GM21360 (cell line): ENCODE measurements around the gene MED29.

ENCODE experiments used
- ATAC-seq: cut with Tn5 transposase; IDR thresholded peaks from one replicate; pipeline ENCODE4 v1.9.1; 2021; ENCODE audit warnings: mild to moderate bottlenecking, moderate library complexity; ENCODE audit not compliant: unreplicated experiment

The MED29 gene, protein sequence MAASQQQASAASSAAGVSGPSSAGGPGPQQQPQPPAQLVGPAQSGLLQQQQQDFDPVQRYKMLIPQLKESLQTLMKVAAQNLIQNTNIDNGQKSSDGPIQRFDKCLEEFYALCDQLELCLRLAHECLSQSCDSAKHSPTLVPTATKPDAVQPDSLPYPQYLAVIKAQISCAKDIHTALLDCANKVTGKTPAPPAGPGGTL

DNA sequence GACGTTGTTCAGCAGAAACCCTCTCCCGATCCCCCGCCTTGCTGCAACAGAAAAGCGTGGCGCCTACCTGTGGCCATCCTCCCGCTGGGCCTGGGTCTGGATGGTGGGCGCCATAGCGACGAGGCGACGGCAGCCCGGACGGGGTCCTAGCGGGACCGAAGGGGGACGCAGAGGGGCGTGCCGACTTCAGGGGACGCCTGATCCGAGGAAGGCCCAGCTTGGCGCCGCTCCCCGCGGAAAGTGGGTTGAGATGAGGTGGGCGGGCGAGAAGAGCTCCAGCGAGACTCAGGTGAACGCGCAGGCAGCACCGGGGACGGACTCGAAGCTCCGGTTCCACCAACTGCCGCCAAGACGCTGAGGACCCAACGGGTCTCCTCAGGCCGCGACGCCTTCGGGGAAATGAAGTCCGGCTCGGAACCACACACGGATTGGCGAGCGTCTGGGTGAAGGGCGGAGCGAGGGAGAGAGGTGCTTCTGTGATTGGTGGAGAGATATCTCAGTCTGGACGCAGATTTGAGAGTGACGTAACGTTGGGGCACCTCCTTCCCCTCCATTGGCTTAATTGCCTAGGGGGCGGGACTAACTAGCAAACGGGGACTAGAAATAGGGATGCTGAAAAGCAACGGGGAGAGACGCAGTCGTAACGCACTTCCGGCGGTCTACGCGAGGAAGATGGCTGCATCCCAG, at the start of gene MED29, which contains the start of gene PAF1:
Gene MED29 (plus strand): TSS at position 628 of the 687 bp plus-strand sequence. CDS start 45 bp downstream, at position 673.
Gene PAF1 (minus strand): TSS at position 356 of the 687 bp plus-strand sequence. CDS start 242 bp downstream, at position 114.
- peak; percentile 82 for ATAC-seq

DNA sequence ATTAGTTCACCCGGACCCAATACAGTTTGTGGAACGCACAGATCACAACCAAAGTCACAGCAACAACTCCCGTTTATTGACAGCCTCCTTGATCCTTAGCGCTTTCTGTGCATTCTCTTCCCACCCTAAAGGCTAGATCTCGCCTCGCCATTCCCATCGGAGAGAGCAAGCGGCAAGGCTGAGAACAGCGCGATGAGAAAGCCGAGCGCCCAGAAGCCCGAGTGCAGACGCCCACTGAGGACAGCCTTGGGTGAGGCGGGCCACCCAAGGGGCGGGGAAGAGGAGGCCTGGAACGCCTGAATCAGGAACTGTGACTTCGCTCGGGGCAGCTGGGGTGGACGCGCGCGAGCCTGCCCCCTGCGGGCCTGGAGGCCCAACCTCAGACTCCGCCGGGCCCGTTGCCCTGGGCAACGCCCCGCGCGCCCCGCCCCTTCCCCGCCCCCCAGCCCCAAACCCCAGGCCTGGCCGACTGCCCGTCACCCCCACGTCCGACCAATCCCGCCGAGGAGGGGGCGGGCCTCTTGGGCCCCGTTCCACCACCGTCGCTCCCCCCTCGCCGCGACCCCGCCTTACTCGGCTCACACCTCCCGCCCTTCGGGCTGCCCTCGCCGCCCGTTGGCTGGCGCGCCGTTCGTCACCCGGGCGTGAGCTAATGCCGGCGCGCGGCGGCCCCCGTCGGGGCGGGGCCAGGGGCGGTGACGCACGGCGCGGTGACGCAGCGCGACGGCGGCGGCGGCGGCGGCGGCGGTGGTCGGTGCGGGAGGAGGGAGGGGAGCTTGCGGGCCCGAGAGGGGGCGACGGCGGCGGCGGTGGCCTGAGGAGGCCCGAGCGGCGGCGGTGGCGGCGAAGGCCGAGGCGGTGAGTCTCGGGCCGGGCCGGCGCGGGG, 49.2 kb upstream of the MED29 start, which contains the start of gene SAMD4B:
Gene SAMD4B (plus strand): TSS at position 703 of the 886 bp plus-strand sequence. CDS start 14,473 bp downstream, outside the sequence.
- ATAC-seq: peak; percentile 89

DNA sequence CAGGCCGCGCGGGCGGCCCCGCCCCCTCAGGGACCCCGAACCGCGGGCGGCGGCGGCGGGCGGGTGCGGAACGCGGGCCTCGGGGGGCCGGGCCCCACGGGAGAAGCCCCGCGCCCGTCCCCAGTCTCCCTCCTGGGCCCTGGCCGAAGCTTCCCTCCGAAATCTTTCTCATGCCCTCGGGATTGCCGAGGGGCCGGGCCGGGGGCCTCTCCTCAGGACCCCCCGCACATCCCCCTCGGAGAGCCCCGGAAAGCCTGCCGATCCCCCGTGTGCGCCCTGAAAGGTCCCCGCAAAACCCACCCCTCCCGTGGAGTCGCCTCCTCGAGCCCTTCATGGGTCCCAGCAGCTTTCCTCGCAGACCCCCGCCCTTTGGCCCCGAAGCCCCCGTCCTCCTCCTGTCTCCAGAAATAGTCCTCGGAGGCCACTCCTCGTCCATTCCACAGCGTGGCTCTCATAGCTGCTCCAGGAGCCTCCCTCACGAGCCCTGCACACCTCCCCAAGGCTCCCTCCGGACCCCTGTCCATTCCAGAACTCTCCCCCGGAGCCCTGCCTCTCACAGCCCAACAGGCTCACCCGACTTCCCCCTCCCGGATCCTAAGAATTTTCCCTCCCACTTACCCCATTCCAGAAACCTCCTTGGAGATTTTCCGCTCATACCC, 48.4 kb upstream of the MED29 start:
- ATAC-seq: no peak

DNA sequence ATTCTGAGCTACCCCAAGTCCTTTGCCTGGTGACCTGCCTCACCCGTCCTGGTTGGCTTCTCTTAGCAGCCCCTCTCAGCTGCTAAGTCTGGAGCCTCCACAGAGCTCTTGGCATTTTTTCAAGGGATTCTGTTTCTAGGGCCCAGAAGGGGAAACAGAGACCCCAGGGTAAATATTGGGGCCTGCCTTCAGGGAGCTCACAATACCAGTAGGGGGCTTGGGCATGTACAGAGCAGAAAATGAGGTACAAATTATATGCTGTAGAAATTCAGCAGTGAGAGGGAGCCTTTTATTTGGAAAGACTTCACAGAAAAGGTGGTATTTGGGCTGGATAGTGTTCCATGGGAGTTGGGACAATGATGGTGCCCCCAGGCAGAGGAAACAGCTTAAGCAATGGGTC, 45.2 kb upstream of the MED29 start:
- ATAC-seq: no peak

DNA sequence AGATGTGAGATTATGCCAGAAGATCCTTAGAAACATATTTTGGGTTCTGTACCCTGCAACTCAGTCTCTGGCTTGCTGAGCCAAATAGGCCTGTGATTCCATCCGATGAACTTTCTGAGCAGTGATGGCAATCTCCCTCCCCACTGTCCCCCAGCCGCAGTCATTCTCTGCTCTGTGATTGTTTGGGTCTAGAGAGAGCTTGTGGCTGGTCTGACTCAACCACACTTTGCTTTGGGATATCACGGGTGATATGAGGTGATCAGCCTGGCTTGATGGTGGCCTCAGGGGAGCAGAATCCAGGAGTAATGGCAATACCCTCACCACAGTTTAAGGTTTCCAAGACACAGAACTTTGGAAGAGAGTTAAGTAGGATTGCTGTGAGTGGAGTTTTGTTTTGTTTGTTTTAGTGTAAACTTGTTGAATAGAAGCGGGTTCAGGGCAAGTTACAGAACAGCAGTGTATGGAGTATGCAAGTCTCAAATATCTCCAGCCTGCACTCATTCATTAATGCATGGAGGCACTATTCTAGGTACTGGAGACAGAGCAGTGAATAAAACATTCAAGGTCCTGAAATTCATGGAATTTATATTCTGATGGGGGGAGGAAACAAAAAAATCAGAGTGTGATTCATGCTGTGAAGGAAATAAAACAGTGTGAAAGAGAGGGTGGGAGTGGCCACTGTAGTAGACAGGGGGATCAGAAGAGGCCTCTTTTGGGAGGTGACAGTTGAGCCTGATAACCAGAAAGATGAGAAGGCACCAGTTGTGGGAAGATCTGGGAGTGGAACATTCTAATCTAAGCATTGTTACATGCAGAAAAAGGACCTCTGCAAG, 43.6 kb upstream of the MED29 start:
- no peak for ATAC-seq

DNA sequence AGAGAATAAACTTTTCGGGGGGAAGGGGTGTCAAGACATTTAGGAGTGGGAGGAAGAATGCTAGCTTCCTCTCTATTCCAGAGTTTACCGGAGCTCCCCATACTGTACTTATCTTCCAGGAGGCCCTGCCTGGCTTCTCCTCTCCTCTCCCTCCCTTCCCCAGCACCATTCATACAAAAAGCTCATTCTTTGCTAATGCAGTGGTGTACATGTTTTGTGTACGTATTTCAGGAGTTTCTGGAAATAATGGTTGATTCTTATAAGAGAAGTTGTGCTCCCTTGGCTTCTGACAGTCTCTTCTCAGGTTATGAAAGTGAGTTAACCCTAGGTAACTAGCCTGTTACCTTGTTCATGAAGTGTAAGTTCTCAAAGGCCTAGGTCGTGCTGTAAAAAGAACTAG, 41.9 kb upstream of the MED29 start:
- ATAC-seq: no peak

DNA sequence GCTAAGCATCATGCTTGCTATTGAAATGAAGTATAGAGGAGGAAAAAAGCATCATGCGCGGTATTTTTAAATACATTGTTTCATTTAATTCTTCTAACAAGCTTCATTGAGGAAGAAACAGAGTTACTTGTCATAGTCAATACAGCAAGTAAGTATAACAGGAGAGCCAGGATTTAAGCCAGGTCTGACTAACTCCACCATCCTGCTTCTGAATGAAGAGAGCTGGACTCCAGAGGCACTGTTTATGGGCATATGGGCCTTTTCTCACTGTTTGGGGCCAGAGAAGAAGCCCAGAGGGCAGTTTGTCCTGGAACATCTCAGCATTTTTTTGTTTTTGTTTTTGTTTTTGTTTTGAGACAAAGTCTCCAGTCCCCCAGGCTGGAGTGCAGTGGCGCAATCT, 41.0 kb upstream of the MED29 start:
- ATAC-seq: no peak

DNA sequence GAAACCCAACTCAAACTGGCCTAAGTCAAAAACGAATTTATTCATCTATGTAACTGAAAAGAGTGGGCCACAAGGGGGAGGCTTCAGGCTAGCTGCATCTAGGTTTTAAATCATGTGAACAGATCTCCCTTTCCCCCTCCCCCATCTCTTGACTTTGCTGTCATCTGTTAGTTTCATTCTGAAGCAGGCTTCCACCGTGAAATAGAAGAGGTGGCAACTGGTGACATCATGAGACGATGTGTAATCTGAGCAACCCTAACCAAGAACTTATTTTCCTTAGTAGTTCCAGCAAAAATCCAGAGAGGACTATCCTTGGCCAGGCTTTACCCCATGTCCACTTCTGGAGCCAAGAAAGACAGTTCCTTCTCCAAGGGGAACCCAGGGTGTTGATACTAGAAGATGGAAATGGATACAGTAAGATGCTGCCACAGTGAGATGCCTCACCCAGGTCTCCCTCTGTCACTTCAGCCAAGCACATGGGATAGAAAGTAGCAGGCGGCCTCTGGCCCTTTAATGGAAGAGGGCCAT, 39.6 kb upstream of the MED29 start:
- ATAC-seq: peak; percentile 66

DNA sequence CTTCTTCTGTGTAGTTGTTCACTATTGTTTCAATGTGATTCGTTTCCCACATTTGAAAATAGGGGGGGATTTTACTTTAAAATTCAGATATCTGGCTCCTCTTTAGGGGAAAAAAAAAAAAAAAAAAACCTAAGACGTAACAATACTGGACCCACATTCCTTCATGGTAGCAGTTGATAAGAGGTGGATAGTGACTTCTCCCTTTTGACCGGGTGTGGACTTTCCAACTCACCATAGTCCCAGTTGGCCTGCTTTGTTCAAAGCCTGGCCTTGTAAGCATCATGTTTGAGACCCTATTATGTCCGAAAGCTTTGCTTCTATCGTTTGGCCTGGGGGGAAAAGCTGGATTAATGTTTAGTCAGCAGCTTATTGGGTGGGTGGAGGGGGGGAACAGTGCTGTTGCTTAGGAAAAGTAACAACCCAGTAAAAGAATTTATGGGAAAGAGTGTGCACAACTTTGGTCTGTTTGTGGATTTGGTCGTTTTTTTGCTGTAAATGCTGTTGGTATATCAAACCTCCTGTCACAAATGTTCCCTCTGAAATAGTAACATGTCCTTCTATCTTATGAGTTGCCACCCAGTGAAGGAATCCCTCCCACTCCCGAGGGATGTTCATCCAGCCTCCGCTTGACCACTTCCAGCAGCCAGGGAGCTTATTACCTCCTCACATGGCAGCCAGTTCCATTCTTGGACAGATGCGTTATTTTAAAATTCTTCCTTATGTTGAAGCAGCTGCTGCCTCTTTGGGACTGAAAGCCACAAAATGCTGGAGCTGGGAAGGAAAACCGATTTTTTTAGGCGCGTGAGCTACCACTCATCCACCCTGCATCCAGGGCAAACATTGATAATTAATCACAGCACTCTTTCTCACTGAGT, 38.6 kb upstream of the MED29 start:
- ATAC-seq: no peak

DNA sequence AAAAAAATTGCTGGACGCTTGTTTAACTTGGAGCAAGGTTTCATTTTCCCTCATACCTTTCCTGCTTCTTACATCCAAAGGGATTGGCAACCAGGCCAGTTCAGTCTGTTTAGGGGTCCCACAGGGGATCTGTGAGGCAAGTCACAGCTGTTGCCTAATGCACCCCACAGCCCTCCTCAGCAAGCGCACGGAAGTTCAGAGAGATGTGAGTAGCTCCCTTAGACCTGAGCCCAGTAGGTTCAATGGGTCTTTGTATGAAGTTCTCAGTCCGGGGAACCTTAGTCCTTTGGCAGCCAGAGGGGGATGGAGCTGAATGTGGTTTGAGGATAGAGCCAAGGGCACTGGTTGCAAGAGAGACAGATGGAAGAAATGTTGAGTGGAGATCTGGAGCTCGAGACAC, 35.9 kb upstream of the MED29 start:
- no peak for ATAC-seq

DNA sequence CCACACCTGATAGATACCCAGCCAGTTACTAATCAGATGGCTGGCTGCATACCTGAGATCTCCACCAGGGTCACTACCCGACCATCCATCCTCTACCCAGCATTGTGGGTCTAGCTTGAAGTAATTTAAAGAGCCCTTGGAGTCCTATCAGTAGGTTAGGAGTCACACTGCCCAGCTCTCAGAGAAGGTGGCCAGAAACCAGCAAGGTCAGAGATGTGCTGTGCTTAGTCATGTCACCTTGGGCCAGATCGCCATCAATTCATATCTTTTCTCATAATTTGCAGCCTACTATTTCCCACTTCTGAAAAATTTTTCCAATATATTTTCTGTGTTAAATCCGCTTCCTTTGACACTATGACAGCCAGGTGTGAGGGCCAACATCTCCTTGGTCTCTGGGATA, 35.1 kb upstream of the MED29 start:
- ATAC-seq: no peak

DNA sequence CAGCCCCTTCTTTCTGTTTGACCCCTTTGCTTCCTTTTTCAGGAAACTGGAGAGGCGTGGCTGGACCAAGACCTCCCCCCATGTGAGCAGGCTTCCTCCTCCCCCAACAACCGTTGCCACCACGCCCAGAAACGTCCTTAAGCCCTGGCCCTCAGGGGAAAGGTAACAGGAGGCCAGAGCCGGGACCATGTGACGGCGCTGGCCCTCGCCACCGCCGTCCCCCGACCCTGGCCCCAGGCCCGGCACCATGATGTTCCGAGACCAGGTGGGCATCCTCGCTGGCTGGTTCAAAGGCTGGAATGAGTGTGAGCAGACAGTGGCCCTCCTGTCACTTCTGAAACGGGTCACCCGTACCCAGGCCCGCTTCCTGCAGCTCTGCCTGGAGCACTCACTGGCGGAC, 34.5 kb upstream of the MED29 start:
- no peak for ATAC-seq

DNA sequence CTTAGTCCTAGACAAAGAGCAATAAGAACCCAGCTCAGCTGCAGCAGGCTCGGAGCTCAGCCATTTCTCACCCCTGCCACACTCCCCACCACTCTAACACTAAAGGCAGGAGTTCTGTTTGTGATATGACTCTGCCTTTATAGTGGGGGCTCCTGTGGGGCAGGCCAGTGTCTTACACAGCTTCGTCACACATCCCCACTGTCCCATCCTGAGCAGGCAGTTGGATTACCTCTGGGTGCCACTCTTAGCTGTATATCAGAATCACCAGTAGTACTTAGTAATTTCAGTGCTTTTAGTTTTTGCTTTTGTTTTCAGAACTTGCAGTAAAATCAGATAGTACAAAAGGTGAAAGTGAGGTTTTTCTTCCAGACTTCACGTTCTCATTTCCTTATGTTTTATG, 32.2 kb upstream of the MED29 start:
- ATAC-seq: no peak

DNA sequence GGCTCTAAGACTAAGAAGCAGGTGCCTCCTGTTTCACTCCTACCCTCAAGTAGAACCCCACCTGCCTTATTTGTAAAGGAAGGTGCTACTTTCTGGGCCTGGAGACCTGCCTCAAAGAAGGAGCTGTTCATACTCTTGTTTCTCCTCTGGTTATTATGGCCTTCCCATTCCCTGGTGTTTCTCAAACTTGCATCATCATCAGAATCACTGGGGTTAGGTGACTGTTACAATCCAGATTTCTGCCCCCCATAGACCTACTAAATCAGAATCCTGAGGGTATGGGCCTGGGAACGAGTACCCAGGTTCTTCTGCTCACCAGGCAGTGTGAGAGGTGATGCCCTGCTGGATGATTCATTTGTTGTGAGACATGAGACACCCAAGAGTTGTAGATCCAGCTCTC, 30.6 kb upstream of the MED29 start:
- ATAC-seq: no peak

DNA sequence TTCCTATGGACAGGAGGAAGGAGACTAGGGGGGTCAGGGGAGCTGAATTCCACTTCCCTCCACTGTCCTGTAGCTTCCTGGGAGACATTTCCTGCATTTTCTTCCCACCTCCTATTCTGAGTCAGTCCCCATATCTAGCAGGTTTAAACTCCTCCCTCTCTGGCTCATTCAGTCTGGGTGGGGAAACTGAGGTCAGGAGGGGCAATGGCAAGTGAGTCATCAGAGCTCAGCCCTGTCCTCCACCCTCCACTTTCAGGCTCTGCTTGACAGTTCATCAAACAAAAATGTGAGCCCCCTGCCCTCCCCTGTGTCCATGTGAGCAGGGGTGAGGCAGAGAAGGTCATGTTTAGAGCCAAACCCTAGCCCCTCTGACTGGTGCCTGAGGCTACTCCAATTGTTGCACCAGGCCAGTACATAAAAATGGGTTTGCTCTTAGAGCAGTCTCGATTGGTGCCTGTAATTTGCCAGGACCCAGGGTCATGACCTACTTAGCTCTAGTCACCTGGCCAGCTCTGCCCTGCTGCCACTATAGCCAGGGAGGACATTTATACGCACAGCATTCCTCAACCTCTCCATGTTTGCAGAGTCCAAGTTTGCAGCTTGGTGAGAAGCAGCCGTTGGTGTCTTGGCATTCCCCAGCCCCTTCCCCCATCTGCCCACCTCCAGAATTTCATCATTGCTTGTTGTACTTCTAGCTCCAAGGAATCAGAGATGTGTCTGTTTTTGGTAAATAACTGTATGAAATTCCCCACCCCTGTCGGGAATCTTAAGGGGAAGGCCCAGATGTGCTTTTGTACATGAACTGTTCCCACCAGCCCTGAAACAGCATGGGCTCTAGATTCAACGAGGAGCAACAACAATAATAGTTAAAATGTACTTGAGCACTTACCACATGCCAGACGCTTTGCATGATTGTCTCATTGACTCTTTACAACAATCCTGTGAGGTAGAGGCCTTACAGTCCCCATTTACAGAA, 28.2 kb upstream of the MED29 start:
- no peak for ATAC-seq

DNA sequence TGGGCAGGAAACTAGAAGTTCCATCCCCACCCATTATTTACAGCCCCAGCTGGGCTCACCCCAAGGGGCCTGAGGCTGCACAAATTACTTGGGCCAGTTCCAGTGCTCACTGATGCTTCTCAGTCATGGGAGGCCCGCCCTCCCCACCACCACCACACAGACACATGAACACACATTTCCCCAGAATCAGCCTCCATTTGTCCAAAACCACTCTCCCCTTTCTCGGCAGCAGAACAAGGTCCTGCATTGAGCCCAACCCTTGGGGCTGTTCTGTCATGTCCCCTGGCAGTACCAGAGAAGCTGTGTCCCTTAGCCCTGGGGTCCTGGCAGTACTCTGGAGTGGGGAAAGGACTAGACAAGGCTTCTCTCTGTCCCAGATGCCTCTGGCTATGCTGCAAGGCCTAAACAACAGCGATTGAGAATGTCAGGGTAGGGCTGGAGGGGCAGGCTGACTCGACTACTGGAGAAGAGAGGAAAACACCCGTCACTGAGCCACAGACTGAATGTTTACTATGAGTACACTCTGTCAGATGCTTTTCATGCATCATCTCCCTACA, 27.2 kb upstream of the MED29 start:
- no peak for ATAC-seq

DNA sequence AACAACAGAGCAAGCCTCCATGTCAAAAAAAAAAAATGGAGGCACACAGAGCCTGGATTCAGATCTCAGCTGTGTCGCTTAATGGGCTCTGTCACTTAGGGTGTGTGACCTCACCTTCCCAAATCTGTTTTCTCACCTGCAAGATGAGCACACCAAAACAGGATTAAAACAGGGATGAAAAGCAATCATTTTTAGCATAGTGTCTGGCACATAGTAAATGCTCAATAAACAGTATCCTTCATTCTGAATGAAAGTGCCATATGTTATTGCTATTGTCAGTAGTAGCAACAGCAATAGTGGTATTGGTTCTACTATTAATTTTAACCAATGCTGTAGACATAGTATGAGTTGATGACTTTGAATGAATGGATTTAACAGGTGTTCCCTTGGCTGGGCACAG, 25.6 kb upstream of the MED29 start:
- no peak for ATAC-seq
